Gastrocnemius medialis (tissue), 4 donors: ENCODE results near the gene RASA3.

Source experiments
- CTCF ChIP-seq, 5 experiments: fragments of 450-650 bp in 3 of 5; fragments of 200-600 bp in 2 of 5; sonication (generic) in 2 of 5; IDR thresholded peaks in 4 of 5; conservative IDR thresholded peaks in 1 of 5; 1 replicate in 4 of 5; 2 replicates in 1 of 5; pipeline ENCODE4 v1.5.1; 2016 to 2019; ENCODE audit warnings: antibody characterized with exemption in 5 of 5, mild to moderate bottlenecking in 3 of 5, moderate library complexity in 3 of 5
- POLR2A ChIP-seq, 2 donors: fragments of 450-650 bp; IDR thresholded peaks; one replicate each; pipeline ENCODE4 v1.6.1; 2017; ENCODE audit warnings: antibody characterized with exemption in 2 of 2, mild to moderate bottlenecking in 2 of 2, moderate library complexity in 2 of 2

- TF ChIP-seq CTCF (IDR thresholded peaks at IDR 0.05 in 4 of 5, conservative IDR thresholded peaks at IDR 0.05 in 1 of 5) (no peak), POLR2A (IDR thresholded peaks at IDR 0.05) (no peak)
Measured at GRCh38 chr13:114174529-114174961, 42.1 kb upstream of the RASA3 start.
